22Rv1 (cell line): ENCODE results near the gene MYO1D.

Source experiments
- ZFX ChIP-seq: fragments of 450-650 bp; IDR thresholded peaks from 2 replicates; pipeline ENCODE4 v1.6.1; 2017; ENCODE audit warnings: antibody characterized with exemption, borderline replicate concordance
- TF ChIP-seq, protein P1 (sequence below): fragments of 450-650 bp; IDR thresholded peaks from 2 replicates; pipeline ENCODE4 v1.5.1; 2017; ENCODE audit warnings: mild to moderate bottlenecking

DNA sequence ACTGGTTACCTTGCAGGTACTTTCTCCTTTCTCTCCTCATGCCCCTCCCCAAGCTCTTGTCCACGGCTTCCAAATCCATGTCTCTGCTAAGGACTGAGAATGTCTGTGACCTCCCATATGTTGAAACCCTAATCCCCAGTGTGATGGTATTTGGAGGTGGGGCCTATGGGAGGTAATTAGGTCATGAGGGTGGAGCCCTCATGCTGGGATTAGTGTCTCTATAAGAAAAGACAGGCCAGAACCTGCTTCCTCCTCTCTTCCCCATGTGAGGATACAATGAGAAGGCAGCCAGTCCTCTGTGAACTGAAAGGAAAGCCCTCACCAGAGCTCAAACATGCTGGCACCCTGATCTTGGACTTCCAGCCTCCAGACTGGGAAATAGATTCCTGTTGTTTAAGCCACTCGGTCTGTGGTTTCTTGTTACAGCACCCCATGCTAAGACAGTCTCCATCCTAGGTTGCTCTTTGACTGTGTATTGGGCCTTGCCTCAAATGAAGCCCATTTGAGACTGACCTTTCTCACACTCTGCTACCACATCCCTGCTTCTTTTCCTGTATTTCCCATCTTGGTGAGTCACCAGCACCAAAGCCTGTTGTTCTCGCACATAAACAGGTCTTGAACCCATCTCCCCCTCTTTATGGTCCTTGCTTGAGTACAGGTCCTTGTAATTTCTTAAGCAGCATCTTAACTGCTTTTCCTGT lies 255.2 kb downstream of the MYO1D start:
- TF ChIP-seq, protein P1, sequence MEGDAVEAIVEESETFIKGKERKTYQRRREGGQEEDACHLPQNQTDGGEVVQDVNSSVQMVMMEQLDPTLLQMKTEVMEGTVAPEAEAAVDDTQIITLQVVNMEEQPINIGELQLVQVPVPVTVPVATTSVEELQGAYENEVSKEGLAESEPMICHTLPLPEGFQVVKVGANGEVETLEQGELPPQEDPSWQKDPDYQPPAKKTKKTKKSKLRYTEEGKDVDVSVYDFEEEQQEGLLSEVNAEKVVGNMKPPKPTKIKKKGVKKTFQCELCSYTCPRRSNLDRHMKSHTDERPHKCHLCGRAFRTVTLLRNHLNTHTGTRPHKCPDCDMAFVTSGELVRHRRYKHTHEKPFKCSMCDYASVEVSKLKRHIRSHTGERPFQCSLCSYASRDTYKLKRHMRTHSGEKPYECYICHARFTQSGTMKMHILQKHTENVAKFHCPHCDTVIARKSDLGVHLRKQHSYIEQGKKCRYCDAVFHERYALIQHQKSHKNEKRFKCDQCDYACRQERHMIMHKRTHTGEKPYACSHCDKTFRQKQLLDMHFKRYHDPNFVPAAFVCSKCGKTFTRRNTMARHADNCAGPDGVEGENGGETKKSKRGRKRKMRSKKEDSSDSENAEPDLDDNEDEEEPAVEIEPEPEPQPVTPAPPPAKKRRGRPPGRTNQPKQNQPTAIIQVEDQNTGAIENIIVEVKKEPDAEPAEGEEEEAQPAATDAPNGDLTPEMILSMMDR: no peak
- TF ChIP-seq ZFX: no peak
